GM12872 (cell line): ENCODE measurements around the gene LEKR1.

Source experiments
- CTCF ChIP-seq: IDR thresholded peaks from 3 replicates; pipeline ENCODE4 v1.5.1; 2011; ENCODE audit warnings: low read depth, mild to moderate bottlenecking, low read length, moderate library complexity; ENCODE audit not compliant: insufficient read depth

LEKR1 gene

DNA sequence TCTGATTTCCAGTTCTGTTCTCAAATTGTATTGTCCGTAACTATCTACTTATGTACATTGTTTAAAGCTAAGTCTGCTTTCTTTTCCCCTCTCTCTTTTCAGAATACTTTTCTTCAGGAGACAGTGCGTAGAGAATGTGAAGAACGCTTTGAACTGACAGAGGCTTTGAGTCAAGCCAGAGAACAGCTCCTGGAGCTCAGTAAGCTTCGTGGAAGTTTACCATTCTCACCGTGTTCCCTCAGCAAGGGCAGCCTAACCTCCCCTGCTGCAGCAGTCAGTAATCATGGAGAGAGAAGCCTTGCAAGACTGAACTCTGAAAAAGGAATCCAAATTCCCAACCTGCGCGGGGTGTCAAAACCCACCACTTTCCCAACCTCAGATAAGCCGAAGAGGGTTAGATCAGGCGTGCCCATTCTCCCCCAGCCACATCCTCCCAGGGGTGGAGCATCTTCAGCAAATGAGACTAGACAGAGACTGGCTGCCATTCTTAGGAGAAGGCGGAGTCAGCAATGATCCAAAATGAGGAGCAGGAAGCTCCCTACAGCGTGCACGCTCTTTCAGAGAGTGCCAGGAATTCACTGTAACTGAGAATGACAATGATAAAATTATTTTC lies 219.2 kb downstream of the LEKR1 start:
- TF ChIP-seq CTCF, result no peak

DNA sequence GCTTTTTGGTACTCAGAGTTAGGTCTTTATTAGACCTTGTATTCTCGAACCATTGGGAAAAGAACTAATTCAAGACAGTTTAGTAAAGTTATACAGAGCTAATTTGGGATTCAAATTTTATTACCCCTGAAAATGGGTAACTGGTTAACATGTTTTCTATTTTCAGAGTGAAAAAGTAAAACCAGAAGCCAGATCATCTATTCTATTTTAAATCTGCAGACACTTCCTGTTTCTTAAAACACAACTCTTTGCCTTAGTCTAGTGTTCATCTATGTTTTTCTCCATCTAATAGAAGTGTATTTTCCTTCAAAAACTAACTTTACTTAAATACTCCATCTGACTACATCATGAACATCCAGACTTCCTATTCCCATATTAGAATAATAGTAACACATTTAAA lies 220.4 kb downstream of the LEKR1 start:
- no peak for TF ChIP-seq CTCF

- TF ChIP-seq CTCF, result no peak
These were observed 224.9 kb downstream of the LEKR1 start for GRCh38 chr3:157051055-157051454.

DNA sequence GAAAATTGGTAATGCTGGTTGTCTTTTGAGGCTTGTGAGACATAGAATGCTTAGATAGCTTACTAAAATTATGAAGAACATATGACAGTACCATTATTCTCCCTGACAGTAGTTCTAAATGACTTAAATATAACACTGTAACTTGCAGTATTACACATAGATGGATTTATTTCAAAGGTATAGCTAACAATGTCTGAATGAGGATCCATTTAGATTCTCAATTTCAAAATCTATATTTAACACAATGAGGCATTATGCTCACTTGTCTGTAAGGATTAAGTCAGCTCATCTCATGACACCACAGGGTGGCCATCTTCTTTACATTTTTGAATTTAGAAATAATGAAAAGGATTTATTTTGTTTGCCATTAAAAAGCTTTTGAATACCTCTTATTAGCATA lies 225.4 kb downstream of the LEKR1 start:
- no peak for TF ChIP-seq CTCF

- TF ChIP-seq CTCF, result no peak
These were observed 229.9 kb downstream of the LEKR1 start for GRCh38 chr3:157056035-157056434.

DNA sequence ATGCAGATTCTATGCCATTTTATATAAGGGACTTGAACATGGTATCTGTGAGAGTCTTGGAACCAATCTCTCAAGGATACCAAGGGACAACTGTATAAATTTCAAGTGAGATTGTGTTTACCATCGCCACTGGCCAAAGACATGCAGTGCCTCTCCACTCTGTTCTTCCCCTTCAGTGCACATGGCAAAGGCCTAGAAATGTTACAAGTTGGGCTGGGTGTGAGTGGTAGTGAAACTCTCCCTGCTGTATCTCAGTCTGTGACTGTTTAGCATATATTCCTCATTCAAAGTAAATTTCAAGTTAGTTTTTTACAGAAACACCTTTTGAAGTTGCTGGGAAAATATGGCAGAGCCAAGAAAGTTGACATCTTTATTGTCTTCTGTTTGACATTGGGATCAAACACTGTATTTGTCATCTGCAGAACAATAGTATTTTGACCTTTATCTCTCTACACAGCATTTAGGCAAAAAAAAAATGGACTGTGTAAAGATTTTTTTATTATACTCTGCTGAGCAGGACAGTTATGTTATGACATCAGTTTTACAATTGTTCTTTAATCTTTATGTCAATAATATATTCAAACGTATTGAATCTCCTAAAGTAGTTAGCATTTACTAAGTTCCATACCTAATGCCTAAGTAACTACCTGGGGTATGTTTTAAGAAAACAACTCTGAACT lies 232.4 kb downstream of the LEKR1 start:
- TF ChIP-seq CTCF, result no peak

DNA sequence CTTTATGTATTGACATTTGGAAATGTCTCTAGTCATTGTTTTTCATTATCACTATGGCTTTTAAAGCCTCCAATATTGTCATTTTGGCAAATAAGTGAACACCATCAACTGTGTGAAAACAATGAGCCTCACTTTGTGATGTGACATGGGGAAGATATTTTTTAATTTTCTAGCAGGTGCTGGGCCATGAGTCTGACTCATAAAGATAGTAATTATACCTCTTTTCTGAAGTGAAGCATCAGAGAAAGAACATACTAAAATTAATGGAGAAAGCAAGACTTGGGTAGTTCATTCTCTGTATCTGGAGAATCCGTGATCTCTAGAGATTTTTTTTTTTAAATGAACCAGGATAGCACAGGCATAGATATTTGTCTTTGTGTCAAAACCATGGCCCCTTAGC lies 233.0 kb downstream of the LEKR1 start:
- no peak for TF ChIP-seq CTCF
